ENCODE measurements around the gene PALLD. TPM values are rescaled to one million over a fixed set of nuclear protein-coding genes. Genes with fewer than 3 reads are reported as not detected.

Gene PALLD
- total RNA-seq, 4 donors from 2014 or later = 60.2 to 437 (median 118) TPM

GRCh38 chr4:168741281-168742173, 244.7 kb downstream of the PALLD start:
- TF ChIP-seq POLR2A (IDR thresholded peaks at IDR 0.05) (no peak), CTCF (IDR thresholded peaks at IDR 0.05) (no peak)
- H3K27me3 ChIP-seq = no peaks in the 10 kb centered on the region
- WGBS, 2 donors = 71 to 79% methylated on average over 11 of the region's 11 CpGs
- H3K36me3 ChIP-seq = no peaks in the 10 kb centered on the region
- no peak overlapping the region for H3K27ac ChIP-seq
- no peak overlapping the region for H3K4me3 ChIP-seq
- intact Hi-C loops (cut with DNase I) = no loop called here
- H3K9me3 ChIP-seq = no peaks in the 10 kb centered on the region
- DNase-seq = no peak
- H3K4me1 ChIP-seq = no peaks in the 10 kb centered on the region

GRCh38 chr4:168743131-168743530, 246.3 kb downstream of the PALLD start:
- H3K9me3 ChIP-seq = no peaks in the 10 kb centered on the region
- DNase-seq = no peak
- intact Hi-C loops (cut with DNase I) = no loop called here
- no peaks in the 10 kb centered on the region for H3K36me3 ChIP-seq
- H3K4me3 ChIP-seq = no peak overlapping the region
- H3K27ac ChIP-seq = peak overlapping the region in 2 of 4 donors; percentile 62 to 75
- no peaks in the 10 kb centered on the region for H3K27me3 ChIP-seq
- TF ChIP-seq POLR2A (IDR thresholded peaks at IDR 0.05) = no peak
- TF ChIP-seq CTCF (IDR thresholded peaks at IDR 0.05) = no peak
- no peaks in the 10 kb centered on the region for H3K4me1 ChIP-seq
- 96% methylated on average over 3 of the region's 3 CpGs for WGBS, 2 donors

- intact Hi-C loops (cut with DNase I) = no loop called here
- TF ChIP-seq POLR2A (IDR thresholded peaks at IDR 0.05) (no peak), CTCF (IDR thresholded peaks at IDR 0.05) (no peak)
- Histone ChIP-seq H3K27me3 (no peaks in the 10 kb centered on the region), H3K27ac (peak overlapping the region; percentile 16 to 75 (median 58)), H3K4me3 (no peak overlapping the region), H3K4me1 (no peaks in the 10 kb centered on the region), H3K9me3 (no peaks in the 10 kb centered on the region), H3K36me3 (no peaks in the 10 kb centered on the region)
- WGBS, 2 donors = 74 to 87% methylated on average over 3 of the region's 3 CpGs
- DNase-seq = no peak
These were observed 246.7 kb downstream of the PALLD start for GRCh38 chr4:168743601-168744000.

GRCh38 chr4:168744021-168744420, 247.2 kb downstream of the PALLD start:
- H3K36me3 ChIP-seq = no peaks in the 10 kb centered on the region
- TF ChIP-seq POLR2A (IDR thresholded peaks at IDR 0.05) (no peak), CTCF (IDR thresholded peaks at IDR 0.05) (no peak)
- H3K9me3 ChIP-seq = no peaks in the 10 kb centered on the region
- WGBS, 2 donors = 34 to 55% methylated on average over 5 of the region's 5 CpGs
- no peaks in the 10 kb centered on the region for H3K27me3 ChIP-seq
- intact Hi-C loops (cut with DNase I) = no loop called here
- no peak for DNase-seq
- H3K4me1 ChIP-seq = no peaks in the 10 kb centered on the region
- H3K4me3 ChIP-seq = no peak overlapping the region
- H3K27ac ChIP-seq = peak overlapping the region; percentile 16 to 75 (median 58)

- Histone ChIP-seq H3K27ac (no peak overlapping the region), H3K4me3 (no peak overlapping the region), H3K4me1 (no peaks in the 10 kb centered on the region), H3K36me3 (no peaks in the 10 kb centered on the region), H3K9me3 (no peaks in the 10 kb centered on the region), H3K27me3 (no peaks in the 10 kb centered on the region)
- WGBS, 2 donors = 77 to 100% methylated on average over 1 of the region's 1 CpG
- TF ChIP-seq POLR2A (IDR thresholded peaks at IDR 0.05) (no peak), CTCF (IDR thresholded peaks at IDR 0.05) (no peak)
- intact Hi-C loops (cut with DNase I) = no loop called here
- DNase-seq = no peak
These were observed 252.0 kb downstream of the PALLD start for GRCh38 chr4:168748807-168749206.

Data from esophagus squamous epithelium (tissue), 5 donors.